HG02610 (cell line): Measurements from ENCODE around the gene GRPEL2.
"Not testable (repeated sequence)": the region's sequence is repeated elsewhere in the genome, so short reads cannot be mapped to it uniquely, and the experiment has no call there.

Experiments used
- ATAC-seq: cut with Tn5 transposase; IDR thresholded peaks from one replicate; pipeline ENCODE4 v1.9.1; 2021; ENCODE audit warnings: mild to moderate bottlenecking, moderate library complexity; ENCODE audit not compliant: unreplicated experiment

Gene GRPEL2

DNA sequence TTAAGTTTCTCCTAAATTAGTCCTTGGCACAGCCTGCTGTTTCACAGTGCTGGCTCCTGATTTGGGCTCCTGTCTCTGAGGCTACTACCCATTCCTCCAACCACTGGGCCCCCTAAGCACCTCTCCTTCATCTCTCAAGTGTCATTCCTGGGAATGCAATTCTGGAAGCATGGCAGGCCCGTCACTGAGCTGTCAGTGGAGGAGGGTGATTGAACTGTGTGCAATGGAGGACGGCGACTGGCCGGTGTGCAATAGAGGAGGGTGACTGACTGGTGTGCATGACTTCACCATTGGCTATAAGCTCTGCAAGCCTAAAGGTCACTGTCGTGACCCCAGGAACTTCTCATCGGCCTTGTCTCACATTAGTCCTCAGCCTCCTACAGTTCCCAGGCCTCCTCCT lies 46.2 kb downstream of the GRPEL2 start:
- no peak for ATAC-seq

DNA sequence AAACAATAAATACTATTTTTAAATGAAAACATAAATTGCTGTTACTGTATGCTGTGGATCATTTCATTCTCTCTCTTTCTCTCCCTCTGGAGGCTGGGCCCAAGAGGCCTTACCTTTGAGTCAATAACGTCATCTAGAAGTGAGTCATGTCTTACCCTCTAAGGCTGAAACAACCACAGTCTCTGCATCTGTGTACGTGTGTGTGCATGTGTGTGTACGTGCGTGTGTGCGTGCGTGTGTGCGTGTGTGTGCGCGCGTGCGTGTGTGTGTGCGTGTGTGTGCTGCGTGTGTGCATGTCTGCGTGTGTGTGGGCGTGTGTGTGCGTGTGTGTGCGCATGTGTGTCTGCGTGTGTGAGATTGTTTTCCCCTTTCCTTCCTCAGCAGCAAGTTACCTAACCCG lies 47.4 kb downstream of the GRPEL2 start:
- no peak for ATAC-seq

DNA sequence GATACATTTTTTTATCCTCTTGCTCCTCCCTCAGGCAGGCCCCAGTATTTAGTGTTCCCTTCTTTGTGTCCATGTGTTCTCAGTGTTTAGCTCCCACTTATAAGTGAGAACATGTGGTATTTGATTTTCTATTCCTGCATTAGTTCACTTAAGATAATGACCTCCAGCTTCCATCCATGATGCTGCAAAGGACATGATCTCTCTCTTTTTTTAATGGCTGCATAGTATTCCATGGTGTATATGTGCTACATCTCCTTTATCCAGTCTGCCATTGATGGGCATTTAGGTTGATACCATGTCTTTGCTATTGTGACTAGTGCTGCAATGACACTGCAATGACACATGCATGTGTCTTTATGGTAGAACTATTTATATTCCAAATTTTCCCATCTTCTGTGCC lies 49.7 kb downstream of the GRPEL2 start:
- not testable (repeated sequence) for ATAC-seq

GRCh38 chr5:149397530-149397929 lies 52.2 kb downstream of the GRPEL2 start:
- no peak for ATAC-seq

DNA sequence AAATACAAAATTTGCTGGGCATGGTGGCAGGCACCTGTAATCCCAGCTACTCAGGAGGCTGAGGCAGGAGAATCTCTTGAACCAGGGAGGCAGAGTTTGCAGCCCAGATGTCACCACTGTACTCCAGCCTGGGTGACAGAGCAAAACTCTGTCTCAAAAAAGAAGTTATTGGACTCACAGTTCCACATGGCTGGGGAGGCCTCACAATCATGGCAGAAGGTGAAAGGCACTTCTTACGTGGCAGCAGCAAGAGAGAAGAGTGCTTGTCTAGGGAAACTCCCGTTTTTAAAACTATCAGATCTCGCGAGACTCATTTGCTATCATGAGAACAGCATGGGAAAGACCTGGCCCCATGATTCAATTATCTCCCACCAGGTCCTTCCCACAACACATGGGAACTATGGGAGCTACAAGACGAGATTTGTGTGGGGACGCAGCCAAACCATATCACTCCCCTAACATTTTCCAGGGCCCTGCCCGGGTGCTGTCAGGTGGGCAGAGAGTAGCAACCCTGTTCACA lies 53.5 kb downstream of the GRPEL2 start:
- not testable (repeated sequence) for ATAC-seq

GRCh38 chr5:149399775-149400174 lies 54.5 kb downstream of the GRPEL2 start:
- no peak for ATAC-seq

- no peak for ATAC-seq
Measured at GRCh38 chr5:149400304-149400703, 55.0 kb downstream of the GRPEL2 start.

DNA sequence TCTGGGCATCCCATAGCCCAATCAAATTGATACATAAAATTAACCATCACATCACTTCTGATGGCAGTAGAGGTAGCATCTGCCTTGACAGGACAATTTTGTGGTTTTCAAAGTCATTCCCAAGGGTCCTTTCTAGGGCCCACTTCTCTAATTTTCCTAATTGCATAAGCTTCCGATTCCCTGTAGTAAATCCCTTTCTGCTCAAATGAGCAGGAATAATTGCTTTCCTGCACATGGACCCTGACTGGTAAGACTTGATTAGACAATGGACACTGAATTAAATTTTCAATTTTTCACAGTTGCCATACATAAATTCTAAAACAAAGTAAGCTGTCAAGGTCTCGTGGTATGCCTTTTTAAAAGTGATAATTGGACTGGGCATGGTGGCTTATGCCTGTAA lies 55.8 kb downstream of the GRPEL2 start:
- ATAC-seq: no peak

DNA sequence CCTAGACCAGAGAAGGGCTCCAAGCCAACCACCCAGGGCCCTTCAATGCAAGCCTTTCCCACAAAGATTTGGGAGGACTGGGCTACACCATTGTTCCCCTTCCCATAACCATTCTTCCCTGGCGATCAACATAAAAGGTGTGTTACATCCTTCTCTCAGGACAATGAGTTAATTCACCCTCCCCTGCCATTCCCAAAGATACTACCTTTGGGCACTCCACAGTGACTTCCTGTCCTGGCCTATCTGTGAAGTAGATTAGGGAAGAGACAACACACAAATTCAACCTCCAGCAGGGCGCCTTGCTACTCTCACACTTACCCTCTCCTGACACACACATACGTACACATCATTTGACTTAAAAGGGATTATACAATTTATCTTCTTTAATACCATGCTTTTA lies 57.0 kb downstream of the GRPEL2 start:
- ATAC-seq: no peak
